Activated CD4-positive, alpha-beta T cell treated with anti-CD3 and anti-CD28 coated beads, Interleukin-2, amount 50 U/mL, for 24 hours (primary cell): Measurements from ENCODE around the gene SYNGR3.

Experiments used
- DNase-seq, 2 donors: peaks; one replicate each; pipeline ENCODE4 v3.0.0-alpha.2; 2020; ENCODE audit warnings: low read depth in 1 of 2, low spot score in 1 of 2

The SYNGR3 gene

DNA sequence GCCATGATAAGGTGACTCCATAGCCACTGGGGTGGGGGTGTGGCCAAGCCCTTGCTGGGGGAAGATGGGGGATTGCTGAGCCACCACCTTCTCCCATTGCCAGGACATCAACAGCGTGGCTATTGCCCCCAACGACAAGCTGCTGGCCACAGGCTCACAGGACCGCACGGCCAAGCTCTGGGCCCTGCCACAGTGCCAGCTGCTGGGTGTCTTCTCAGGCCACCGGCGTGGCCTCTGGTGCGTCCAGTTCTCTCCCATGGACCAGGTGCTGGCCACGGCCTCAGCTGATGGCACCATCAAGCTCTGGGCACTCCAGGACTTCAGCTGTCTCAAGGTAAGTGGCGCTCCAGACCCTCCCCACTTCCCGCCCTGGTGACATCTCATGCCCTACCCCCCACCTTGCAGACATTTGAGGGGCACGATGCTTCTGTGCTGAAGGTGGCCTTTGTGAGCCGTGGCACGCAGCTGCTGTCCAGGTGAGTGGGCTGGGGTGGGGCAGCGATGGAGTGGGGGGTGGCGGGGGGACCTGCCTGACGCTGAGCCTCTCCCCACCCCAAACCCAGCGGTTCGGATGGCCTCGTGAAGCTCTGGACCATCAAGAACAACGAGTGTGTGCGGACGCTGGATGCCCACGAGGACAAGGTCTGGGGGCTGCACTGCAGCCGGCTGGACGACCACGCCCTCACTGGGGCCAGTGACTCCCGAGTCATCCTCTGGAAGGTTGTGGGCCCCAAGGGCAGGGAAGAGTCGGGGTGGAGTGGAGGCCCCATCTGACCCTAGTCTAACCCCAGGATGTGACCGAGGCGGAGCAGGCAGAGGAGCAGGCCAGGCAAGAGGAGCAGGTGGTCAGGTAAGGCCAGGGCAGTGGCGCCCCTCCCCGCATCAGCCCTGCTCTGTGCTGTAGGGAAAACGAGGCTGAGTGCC lies 12.6 kb upstream of the SYNGR3 start:
- no peak for DNase-seq

DNA sequence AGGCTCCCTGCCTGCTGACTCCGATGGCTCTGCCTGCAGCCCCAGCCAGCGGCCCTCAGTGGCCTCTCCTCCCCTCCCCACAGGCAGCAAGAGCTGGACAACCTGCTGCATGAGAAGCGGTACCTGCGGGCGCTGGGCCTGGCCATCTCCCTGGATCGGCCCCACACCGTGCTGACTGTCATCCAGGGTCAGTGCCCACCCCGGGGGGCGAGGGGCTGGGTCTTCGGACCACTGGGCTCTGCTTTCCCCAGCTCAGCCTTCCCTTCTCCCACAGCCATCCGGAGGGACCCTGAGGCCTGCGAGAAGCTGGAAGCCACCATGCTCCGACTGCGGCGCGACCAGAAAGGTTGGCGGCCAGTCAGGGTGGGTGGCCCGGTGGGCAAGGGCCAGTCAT lies 11.9 kb upstream of the SYNGR3 start:
- no peak for DNase-seq

DNA sequence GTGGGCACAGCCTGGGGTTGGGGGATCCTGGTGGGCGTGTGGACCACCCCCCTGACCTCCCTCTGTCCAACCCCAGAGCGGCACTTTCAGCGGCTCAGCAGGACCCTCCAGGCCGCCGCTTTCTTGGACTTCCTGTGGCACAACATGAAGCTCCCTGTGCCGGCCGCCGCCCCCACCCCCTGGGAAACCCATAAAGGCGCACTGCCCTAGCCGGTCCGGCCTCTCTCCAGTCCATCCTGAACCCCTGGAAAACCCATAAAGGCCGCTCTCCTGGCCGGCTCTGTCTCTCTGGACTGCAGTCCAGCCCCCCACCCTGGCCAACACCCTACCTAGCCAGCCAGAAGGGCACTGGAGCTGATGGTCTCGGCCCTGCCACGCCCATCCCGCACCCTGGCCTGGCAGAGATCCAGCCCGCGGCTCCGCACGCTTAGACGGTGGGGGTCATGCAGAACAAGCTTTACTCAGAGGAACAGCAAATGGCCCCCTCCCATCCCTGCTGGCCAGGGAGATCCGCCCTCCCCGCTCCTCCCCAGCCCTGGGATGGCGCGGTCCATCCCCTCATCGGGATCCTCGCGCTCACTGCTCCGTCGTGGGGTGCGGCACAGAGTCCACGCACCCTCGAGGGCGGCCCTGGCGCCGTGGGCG lies 11.2 kb upstream of the SYNGR3 start:
- DNase-seq = no peak

DNA sequence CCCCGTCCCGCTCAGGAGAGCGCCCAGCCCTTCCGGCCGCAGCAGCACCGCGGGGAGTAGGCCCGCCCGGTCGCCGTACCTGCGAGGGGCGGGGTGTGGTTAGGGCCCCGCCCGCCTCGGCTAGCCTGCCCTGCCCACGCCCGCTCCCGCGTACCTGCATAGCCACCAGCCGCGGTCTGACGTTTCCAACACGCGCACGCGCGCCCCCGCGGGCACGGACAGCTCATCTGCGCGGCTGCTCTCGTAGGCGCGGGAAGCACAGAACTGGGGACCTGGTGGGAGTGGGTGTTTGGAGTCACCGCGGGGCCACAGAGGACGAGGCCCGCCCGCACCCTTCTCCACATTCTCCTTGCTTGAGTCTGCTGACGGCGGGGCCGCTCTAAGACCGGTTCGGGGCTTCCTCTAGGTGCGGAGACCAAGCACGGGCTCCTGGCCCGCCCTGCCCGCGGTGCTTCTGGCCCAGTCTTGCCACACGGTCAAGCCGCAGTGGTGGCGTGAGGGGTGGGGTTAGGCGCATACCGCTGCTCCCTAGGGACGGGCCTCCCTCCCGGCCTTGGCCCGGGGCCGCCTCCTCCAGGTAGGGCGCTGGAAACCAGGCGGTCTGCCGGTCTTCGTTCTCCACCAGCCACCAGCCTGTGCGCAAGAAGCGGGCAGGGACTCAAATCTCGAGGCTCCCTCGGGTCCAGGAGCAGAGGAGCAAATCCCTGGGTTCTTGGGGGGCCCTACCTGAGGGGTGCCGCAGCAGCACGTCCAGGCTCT lies 10.3 kb upstream of the SYNGR3 start:
- DNase-seq = no peak

DNA sequence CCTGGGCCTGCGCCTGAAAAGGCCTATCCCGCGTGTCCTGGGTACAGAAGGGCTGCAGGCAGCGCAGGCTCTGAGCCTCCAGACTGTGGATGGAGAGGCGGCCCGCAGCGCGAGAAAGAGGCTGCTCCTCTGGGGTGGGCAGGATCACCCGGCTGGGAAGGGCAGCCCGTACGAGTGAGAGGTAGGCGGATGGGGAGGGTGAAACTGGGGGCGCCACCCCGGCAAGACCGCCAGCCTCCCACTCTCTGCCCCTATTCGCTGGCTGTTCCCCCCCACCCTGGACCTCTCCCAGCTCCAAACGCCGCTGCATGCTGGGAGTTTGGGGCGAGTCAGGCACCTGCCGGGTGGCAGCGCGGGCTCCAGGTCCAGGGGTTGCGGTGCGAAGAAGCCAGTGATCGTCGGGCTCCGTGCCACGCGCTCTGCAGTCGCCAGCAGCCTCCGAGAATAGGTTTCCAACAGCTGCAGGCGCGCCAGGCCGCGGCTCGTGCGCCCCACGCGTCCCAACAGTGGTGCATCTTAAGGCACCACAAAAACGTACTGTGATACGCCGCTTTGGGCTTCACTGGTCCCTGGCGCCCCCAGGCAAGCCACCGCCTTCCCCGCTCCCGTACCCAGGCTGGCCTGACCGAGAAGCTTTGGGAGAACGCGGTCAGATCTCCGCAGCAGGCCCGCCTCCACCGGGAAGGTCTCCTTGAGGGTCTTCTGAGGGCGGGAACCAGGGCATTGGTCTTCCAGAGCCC lies 9.6 kb upstream of the SYNGR3 start:
- DNase-seq = no peak

DNA sequence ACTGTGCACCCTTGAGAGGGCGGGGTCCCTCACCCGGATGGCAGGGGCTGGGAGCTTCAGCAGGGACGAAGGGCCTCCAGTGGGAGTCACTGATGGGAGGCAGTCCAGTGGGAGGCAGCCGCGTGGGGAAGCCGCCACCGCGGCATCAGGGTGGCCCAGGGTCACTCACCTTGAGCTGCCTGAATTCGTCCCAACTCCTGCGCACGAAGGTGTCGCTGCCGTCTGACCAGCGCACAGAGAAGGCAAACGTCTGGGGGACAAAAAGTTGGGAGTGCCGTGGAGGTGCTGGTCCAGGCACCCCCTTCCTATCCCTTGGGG lies 9.0 kb upstream of the SYNGR3 start:
- DNase-seq = no peak

DNA sequence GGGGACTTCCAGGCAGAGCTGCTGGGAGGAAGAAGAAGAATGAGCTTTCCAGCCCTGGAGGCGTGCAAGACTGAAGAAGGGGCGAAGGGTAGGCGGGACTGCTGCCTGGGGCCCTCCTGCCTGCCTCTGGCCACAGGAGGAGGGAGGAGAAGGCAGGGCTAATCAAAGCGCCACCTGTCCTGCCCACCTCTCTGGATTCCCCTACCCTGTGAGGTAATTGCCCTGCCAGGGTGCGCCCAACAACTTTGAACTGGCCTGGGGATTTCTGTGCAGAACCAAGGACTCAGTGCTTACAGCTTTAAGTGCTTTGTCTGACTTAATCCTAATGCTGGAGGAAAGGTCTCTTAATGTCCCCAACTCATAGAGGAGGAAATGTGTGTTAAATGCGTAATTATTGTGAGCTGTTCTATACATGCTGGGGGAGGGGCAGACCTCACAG lies 8.4 kb upstream of the SYNGR3 start, which contains the start of gene NOXO1:
Gene NOXO1 (minus strand): TSS at position 72 of the 439 bp plus-strand sequence. CDS start 290 bp downstream, outside the sequence.
- no peak for DNase-seq

DNA sequence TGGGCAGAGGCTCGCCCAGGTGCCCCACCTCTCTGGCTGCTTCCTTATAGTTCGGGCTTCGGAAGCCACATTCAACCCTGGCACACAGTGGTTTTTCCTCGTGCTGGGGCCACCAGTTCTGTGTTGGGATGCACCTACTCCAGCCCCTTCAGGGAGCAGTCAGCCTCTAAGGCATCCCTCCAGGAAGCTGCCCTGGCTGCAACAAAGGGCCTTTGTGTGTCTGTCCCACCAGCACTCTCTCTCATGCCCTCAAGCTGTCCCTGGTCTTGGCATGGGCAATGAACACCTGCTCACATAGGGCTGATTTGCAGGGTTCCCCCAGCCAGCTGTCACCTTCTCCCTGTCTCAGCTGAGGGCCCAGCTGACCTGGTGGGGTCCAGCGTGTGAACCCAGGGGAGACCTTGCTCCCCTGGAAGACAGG lies 7.7 kb upstream of the SYNGR3 start:
- no peak for DNase-seq

DNA sequence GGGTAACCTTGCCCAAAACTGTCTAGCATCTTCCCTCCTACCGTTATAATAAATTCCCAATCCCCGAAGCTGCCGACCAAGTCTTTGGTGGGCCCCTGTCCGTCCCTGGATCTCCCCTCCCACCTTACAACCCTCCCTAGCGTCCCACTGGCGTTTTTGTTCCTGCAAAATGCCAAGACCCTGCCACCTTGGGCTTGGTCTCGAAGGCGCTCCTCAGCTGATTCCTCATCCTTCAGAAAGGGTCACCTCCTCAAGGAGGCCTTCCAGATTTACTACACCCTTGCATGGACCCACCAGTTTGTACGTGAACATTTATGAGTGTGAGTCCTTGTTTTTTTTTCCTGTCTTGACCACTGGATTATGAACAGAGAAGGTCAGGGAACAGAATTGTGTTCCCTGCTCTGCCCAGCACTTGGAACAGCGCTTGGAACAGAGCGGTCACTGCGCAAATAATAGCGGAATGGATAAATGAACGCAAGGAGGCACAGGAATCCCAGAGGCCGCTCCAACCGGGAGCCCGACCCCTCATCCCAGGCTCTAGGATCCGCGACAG lies 6.7 kb upstream of the SYNGR3 start:
- DNase-seq = no peak

DNA sequence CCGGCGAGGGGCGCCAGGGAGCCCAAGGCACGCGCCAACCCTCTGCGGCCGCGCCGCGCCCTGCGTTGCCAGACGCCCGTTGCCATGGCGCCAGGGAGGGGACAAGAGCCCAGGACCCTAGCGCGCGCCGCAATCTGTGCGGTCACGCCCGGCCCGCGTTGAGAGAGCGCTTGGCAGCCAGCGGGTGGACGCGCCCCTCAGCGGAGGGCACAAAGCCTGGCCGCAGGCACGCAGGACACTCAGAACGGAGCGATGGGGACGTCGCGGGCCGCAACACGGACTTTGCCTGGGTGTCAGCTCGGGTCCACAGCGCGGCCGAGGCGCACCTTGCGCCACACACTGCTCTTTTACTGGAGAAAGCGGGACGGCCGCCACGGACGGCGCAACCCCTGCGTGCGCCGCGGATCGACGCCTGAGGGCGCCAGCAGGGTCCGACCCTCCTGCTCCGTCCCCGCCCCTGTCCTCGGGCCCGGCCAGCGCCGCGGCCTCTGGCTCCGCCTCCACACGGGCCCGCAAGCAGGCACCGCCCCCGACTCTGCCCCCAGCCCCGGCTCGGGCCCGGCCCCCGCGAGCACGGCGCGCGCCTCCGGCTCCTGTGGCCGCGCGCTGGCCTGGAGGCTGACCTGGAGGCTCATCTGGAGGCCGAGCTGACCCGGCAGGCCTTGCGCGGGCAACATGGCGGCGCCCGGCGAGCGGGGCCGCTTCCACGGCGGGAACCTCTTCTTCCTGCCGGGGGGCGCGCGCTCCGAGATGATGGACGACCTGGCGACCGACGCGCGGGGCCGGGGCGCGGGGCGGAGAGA lies 6.0 kb upstream of the SYNGR3 start, which contains the start of gene GFER:
Gene GFER (plus strand): TSS at position 650 of the 803 bp plus-strand sequence. CDS start 26 bp downstream, at position 676.
- no peak for DNase-seq

DNA sequence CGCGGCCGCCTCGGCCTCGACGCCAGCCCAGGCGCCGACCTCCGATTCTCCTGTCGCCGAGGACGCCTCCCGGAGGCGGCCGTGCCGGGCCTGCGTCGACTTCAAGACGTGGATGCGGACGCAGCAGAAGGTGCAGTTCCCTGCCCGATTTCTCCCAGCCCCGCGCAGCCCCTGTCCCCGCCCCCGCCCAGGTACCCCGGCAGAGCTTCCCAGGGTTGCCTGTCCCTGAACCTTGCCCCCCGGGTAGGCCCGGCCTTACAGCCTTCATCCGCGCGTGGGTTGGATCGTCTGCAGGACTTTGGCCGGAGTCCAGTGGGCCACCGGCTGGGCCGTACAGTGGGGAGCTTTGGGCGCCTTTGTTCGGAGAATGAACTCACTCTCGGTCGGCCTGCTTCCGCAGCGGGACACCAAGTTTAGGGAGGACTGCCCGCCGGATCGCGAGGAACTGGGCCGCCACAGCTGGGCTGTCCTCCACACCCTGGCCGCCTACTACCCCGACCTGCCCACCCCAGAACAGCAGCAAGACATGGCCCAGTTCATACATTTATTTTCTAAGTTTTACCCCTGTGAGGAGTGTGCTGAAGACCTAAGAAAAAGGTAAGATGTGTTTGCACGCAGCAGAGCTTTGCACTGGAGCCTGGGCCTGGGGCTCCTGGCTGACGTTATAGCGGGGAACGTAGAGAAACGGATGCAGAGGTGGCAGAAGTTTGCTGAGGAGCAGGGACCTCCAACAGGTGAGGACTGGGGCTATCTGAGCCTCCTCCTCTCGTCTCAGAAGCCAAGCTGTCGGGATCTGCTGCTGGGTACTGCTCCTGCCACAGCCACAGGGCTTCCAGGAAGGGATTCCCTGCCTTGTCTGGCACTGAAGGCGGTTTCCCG lies 5.2 kb upstream of the SYNGR3 start:
- no peak for DNase-seq

DNA sequence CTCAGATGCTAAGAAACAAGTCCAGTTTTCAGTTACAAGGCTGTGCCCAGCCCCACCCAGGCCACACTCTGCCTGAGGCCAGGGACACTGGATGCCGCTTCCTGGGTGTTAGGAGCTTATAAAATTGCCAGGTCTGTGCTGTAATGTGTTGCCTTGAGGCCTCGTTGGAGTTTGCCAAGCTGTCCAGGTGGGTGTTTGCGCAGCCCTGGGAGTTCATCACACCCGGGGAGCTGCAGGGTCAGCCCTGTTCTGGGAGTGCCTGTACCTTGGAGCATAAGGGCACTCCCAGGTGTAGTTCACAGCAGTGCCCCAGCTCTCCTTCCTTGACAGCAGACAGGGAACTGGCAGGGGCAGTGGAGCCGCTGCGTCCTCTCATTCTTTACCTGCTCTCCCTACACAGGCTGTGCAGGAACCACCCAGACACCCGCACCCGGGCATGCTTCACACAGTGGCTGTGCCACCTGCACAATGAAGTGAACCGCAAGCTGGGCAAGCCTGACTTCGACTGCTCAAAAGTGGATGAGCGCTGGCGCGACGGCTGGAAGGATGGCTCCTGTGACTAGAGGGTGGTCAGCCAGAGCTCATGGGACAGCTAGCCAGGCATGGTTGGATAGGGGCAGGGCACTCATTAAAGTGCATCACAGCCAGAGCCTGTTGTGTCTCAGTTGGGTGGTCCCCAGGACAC lies 4.2 kb upstream of the SYNGR3 start:
- no peak for DNase-seq

DNA sequence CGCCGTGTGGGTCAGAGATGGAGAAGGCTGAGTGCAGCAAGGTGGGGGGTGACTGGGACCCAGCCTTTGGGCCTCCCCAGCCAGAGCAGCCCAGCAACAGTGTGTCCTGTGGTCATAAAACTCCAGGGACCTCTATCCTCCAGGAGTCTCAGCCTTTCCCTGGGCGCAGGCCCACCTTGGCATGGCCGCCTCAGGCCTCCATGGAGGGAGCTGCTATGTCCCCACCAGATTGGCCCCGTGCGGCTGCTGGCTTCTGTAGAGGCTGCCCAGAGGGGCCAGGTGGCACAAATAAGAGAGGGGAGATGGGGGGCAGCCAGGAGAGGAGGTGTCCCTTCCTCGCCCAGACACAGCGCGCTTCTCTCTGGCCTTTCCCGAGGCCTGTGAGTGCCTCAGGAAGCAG lies 2.6 kb upstream of the SYNGR3 start:
- DNase-seq = no peak

DNA sequence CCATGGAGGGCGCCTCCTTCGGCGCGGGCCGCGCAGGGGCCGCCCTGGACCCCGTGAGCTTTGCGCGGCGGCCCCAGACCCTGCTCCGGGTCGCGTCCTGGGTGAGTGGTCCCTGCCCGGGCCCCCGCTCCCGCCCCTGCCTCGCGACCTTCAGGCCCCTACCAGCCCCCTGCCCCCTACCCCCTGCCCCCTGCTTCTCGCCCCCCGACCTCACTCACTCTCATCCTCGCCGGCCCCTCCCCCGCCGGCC lies 256 bp downstream of the SYNGR3 start:
- no peak for DNase-seq

DNA sequence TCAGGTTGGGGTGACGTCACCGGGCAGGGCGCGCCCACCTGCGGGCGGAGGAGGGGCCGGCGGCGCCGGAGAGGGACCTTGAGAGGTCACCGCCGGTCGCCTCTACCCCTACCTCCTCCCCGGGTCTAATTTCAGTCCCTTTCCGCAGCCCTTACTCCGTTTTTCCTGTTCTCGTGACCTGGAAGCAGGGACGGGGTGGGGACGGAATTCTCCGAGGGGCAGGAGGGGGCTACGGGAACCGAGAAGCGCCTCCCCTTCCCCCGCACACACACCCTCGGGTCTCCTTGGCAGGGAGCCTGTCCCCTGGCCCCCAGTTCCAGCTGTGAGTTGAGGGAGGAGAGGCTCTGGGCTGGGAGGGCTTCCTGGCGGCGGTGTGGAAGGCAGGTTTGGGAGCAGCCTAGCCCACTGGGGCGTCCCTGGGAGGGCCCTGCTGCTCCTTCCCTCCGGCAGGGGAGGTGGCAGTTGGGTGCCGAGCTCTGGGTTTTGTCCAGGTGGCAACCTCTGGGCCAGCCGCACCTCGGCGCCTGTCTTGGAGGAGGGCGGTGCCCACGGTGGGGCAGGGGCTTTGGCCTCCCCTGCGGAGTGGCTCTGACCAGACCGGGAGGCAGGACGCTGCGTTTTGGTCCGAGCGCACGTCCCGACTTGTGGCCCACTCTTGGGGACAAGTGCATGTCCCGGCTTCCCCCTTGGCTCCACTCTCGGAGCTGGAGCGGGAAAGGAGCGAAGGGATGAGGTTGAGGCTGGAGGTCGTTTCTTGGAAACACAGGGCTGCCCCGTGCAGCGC lies 773 bp downstream of the SYNGR3 start:
- no peak for DNase-seq

DNA sequence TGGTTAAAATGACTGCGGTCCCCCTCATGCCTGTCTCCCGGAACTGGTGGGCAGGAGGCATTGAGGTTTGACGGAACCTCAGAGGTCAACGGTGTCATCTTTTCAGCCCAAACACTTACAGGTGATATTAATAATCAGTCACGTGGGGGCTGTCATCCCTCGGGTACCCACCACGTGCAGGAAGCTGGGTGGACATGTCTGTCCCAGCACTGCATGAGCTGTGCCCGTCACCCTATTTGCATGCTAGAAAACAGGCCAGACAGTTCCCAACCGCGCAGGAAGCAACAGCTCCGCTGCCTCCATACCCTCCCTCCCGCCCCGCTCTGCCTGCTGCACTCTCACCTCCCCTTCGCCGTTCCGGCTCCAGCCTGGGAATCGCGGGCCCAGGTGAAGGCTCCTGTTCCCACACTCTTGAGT lies 1.4 kb downstream of the SYNGR3 start:
- DNase-seq = no peak

DNA sequence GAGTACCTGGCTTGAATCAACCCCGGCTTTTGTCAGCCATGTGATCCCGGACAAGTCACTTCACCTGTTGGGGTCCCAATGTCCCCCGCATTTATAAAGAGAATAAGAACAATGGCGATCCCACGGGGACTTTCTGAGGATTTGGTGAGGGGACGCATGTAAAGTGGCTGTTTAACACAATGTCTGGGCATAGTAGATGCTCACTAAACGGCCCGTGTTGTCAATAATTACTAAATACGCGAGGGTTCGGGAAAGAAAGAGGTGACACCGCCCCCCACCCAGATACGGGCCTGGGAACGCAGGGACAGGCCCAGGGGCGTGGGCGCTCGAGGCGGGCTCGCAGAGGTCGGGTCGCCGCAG lies 1.8 kb downstream of the SYNGR3 start:
- no peak for DNase-seq
